Measurements from ENCODE around the gene WDFY4.

GRCh38 chr10:48805411-48805810, 120.7 kb downstream of the WDFY4 start:
- TF ChIP-seq, protein P1, sequence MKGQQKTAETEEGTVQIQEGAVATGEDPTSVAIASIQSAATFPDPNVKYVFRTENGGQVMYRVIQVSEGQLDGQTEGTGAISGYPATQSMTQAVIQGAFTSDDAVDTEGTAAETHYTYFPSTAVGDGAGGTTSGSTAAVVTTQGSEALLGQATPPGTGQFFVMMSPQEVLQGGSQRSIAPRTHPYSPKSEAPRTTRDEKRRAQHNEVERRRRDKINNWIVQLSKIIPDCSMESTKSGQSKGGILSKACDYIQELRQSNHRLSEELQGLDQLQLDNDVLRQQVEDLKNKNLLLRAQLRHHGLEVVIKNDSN (IDR thresholded peaks at IDR 0.05) = no peak
- TF ChIP-seq CEBPB (IDR thresholded peaks at IDR 0.05) = no peak
- TF ChIP-seq RAD21 (IDR thresholded peaks at IDR 0.05; ENCODE audit: low read depth) = no peak
- TF ChIP-seq EP300 (IDR thresholded peaks at IDR 0.05; ENCODE audit: borderline replicate concordance) = no peak
- TF ChIP-seq MAX (IDR thresholded peaks at IDR 0.05) = no peak
- no peak for TF ChIP-seq TAF1 (IDR thresholded peaks at IDR 0.05; ENCODE audit: low read depth)
- TF ChIP-seq YY1 (IDR thresholded peaks at IDR 0.05; ENCODE audit: low read depth) = no peak
- TF ChIP-seq NFIC (IDR thresholded peaks at IDR 0.05) = no peak
- no peak for TF ChIP-seq REST (IDR thresholded peaks at IDR 0.05; ENCODE audit: low read depth)

Data from Ishikawa (cell line).